ENCODE results near the gene PCDHB15. TPM values are rescaled to one million over a fixed set of nuclear protein-coding genes. Genes with fewer than 3 reads are reported as not detected.

PCDHB15 gene
- total RNA-seq, 4 donors from 2014 or later, result 5.0 to 17.8 (median 12.1) TPM

DNA sequence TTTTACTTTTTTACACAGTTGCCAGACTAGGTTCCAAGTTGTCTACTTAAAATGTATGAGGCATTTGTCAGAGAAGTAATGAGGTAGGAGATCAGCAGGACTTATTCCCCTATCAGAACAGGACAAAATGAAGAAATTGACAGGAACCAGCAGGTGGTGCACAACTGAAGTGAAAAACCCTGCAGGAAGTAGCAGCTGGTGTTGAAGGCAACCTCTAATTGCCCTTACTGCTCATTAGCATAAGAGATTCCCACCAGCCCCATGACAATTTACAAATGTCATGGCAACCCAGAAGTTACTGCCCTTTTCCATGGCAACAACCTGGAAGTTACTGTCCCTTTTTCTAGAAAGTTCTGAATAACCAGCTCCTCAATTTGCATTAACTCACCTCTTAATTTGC is 5.4 kb downstream of the PCDHB15 start:
- no peak overlapping the region for H3K27ac ChIP-seq
- peaks cover 0 to 96% of the 10 kb centered on the region in 2 donors for H3K9me3 ChIP-seq
- no peaks in the 10 kb centered on the region for H3K36me3 ChIP-seq
- no peak for DNase-seq
- no peaks in the 10 kb centered on the region for H3K27me3 ChIP-seq
- intact Hi-C loops (cut with DNase I; ENCODE audit: low total_unique reads), result no loop called here
- TF ChIP-seq POLR2A (IDR thresholded peaks at IDR 0.05), result no peak
- TF ChIP-seq, protein P1, sequence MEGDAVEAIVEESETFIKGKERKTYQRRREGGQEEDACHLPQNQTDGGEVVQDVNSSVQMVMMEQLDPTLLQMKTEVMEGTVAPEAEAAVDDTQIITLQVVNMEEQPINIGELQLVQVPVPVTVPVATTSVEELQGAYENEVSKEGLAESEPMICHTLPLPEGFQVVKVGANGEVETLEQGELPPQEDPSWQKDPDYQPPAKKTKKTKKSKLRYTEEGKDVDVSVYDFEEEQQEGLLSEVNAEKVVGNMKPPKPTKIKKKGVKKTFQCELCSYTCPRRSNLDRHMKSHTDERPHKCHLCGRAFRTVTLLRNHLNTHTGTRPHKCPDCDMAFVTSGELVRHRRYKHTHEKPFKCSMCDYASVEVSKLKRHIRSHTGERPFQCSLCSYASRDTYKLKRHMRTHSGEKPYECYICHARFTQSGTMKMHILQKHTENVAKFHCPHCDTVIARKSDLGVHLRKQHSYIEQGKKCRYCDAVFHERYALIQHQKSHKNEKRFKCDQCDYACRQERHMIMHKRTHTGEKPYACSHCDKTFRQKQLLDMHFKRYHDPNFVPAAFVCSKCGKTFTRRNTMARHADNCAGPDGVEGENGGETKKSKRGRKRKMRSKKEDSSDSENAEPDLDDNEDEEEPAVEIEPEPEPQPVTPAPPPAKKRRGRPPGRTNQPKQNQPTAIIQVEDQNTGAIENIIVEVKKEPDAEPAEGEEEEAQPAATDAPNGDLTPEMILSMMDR (IDR thresholded peaks at IDR 0.05), result no peak
- H3K4me1 ChIP-seq, result no peaks in the 10 kb centered on the region
- H3K4me3 ChIP-seq, result no peak overlapping the region

DNA sequence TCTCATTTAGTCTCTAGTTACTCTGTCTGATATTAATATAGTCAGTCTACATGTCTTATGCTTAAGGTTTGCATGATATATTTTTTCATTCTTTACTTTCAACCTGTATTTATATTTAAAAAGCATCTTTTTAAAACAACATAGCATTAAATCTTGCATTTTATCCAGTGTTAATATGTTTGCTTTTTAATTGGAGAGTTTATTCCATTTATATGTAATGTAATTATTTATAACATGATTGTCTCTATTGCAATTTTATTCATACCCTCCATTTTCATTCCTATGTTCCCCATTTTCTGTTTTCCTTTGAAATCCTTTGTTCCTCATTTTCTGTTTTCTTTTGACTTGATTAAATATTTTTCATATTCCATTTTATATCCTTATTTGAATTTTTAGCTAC is 13.3 kb downstream of the PCDHB15 start:
- peaks cover 0 to 100% of the 10 kb centered on the region in 2 donors for H3K9me3 ChIP-seq
- intact Hi-C loops (cut with DNase I; ENCODE audit: low total_unique reads), result no loop called here

DNA sequence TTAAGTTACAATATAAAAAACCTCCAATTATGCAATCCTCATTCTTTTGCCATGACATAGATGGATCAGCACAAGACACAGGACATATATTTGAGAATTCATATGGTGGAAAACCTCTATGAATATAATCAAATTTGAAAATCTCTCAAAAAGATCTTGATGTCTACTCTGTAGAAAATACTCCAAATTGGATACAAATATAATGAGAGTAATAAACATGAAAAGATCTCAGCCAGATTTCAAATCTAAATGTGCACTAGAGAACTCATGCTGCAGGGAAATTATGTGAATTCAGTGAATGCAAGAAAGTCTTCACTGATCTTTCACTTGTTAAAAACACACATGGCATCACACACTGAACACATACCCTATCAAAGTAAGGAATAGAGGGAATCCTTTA is 13.8 kb downstream of the PCDHB15 start:
- Histone ChIP-seq H3K27me3 (no peaks in the 10 kb centered on the region), H3K27ac (no peak overlapping the region), H3K36me3 (no peaks in the 10 kb centered on the region), H3K4me1 (no peaks in the 10 kb centered on the region), H3K9me3 (peaks cover 0 to 100% of the 10 kb centered on the region in 2 donors), H3K4me3 (no peak overlapping the region)
- TF ChIP-seq, protein P1 (IDR thresholded peaks at IDR 0.05), result no peak
- TF ChIP-seq POLR2A (IDR thresholded peaks at IDR 0.05), result no peak
- DNase-seq, result no peak
- intact Hi-C loops (cut with DNase I; ENCODE audit: low total_unique reads), result no loop called here

More for the DNA sequence above, 13.3 kb downstream of the PCDHB15 start:
- Histone ChIP-seq H3K4me3 (no peak overlapping the region), H3K4me1 (no peaks in the 10 kb centered on the region), H3K27ac (no peak overlapping the region), H3K36me3 (no peaks in the 10 kb centered on the region), H3K27me3 (no peaks in the 10 kb centered on the region)
- DNase-seq, result no peak
- TF ChIP-seq POLR2A (IDR thresholded peaks at IDR 0.05), result no peak
- TF ChIP-seq, protein P1 (IDR thresholded peaks at IDR 0.05), result no peak

DNA sequence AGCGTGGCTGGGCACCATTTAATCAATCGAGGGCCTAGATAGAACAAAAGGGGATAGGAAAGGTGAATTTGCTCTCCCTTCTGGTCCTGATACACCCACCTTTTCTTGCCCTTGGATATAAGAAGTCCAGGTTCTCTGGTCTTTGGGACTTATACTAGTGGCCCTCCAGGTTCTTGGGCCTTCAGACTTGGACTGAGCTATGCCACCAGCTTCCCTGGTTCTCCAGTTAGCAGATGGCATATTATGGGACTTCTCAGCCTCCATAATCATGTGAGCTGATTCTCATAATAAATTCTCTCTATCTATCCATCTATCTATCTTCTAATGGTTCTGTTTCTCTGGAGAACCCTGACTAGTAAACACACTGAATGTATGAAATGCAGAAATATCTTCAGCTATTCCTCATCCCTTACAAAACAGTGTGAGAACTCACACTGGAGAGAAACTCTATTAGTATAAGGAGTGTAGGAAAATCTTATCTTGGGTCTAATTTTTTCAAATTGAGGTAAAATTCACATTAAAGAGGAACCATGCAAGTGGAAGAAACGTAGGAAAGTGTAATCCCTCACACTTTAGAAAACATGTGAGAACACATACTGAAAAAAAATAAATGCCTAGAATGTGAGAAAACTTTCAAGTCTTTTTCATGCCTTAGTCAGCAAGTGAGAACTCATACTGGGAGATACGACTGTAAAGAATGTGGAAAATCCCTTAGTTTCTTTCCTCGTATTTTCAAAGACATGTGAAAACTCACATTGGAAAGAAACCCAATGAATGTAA is 15.5 kb downstream of the PCDHB15 start:
- Histone ChIP-seq H3K36me3 (no peaks in the 10 kb centered on the region), H3K4me3 (no peak overlapping the region), H3K27me3 (no peaks in the 10 kb centered on the region), H3K4me1 (no peaks in the 10 kb centered on the region), H3K27ac (no peak overlapping the region), H3K9me3 (peaks cover 0 to 100% of the 10 kb centered on the region in 2 donors)
- TF ChIP-seq, protein P1 (IDR thresholded peaks at IDR 0.05), result no peak
- TF ChIP-seq POLR2A (IDR thresholded peaks at IDR 0.05), result no peak
- no peak for DNase-seq
- intact Hi-C loops (cut with DNase I; ENCODE audit: low total_unique reads), result no loop called here

DNA sequence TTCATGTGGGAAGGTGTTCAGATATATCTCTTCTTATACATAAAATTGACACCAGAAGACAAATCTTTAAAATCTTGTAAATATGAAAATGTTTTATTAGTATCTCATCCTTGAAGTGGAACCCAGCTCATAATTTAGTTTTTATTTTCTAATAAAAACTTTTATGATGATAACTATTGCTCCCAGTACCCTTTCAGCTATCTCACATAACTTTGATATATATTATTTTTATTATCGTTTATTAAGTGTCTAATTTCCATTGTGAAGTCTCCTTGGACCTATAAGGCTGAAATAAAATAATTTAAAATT is 16.0 kb downstream of the PCDHB15 start:
- Histone ChIP-seq H3K27me3 (no peaks in the 10 kb centered on the region), H3K36me3 (no peaks in the 10 kb centered on the region), H3K4me3 (no peak overlapping the region), H3K27ac (no peak overlapping the region), H3K9me3 (peaks cover 0 to 100% of the 10 kb centered on the region in 2 donors), H3K4me1 (no peaks in the 10 kb centered on the region)
- DNase-seq, result no peak
- TF ChIP-seq, protein P1 (IDR thresholded peaks at IDR 0.05), result no peak
- TF ChIP-seq POLR2A (IDR thresholded peaks at IDR 0.05), result no peak
- intact Hi-C loops (cut with DNase I; ENCODE audit: low total_unique reads), result no loop called here
